ACC112 (cell line): ENCODE measurements around the gene TRIM24.

ENCODE experiments used
- H2AFZ ChIP-seq: fragments of 200-600 bp; sonication (generic); one replicate; pipeline ENCODE4 v1.6.0; 2017; ENCODE audit warnings: antibody characterized with exemption, low read length; ENCODE audit not compliant: unreplicated experiment
- H3K27ac ChIP-seq: fragments of 200-600 bp; sonication (generic); 2 replicates; pipeline ENCODE4 v1.5.1; 2014; ENCODE audit warnings: low read depth, mild to moderate bottlenecking, antibody characterized with exemption, low read length, moderate library complexity
- H3K27me3 ChIP-seq: fragments of 200-600 bp; sonication (generic); 2 replicates; pipeline ENCODE4 v1.6.1; 2014; ENCODE audit warnings: mild to moderate bottlenecking, antibody characterized with exemption, low read length, moderate library complexity, mixed read lengths; ENCODE audit not compliant: insufficient read depth
- H3K36me3 ChIP-seq: fragments of 200-600 bp; sonication (generic); 2 replicates; pipeline ENCODE4 v1.6.1; 2016; ENCODE audit warnings: mild to moderate bottlenecking, antibody characterized with exemption, low read length, moderate library complexity, mixed read lengths; ENCODE audit not compliant: insufficient read depth
- H3K4me1 ChIP-seq: fragments of 200-600 bp; sonication (generic); one replicate; pipeline ENCODE4 v1.6.1; 2016; ENCODE audit warnings: low read length, mixed read lengths; ENCODE audit not compliant: insufficient read depth, unreplicated experiment, control insufficient read depth
- H3K4me3 ChIP-seq: fragments of 200-600 bp; sonication (generic); 2 replicates; pipeline ENCODE4 v1.5.1; 2014; ENCODE audit warnings: mild to moderate bottlenecking, low read depth, low read length
- H3K79me2 ChIP-seq: fragments of 200-600 bp; sonication (generic); one replicate; pipeline ENCODE4 v1.6.0; 2016; ENCODE audit warnings: low read length; ENCODE audit not compliant: control insufficient read depth, unreplicated experiment, insufficient read depth

TRIM24 gene

DNA sequence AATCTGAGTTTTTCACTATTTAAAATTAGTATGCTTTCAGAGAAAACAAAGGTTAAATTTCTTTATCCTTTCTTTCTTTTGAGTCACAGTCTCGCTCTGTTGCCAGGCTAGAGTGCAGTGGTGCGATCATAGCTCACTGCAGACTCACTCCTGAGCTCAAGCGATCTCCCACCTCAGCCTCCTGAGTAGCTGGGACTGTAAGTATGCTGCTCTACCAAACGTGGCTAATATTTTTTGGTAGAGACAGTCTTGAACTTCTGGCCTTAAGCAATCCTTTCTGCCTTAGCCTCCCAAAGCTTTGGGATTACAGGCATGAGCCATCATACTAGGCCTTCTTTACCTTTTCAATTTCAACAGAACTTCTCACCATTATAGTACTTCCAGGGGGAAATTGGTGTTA is 113.7 kb downstream of the TRIM24 start:
- H3K36me3 ChIP-seq = peaks cover 4% of the 10 kb centered on the region; the same call in 1 of the 2 replicates
- no peak overlapping the region for H3K4me3 ChIP-seq
- no peak overlapping the region for H3K27ac ChIP-seq
- H3K79me2 ChIP-seq = no peaks in the 10 kb centered on the region
- H3K27me3 ChIP-seq = no peaks in the 10 kb centered on the region
- H2AFZ ChIP-seq = no peak overlapping the region
- no peaks in the 10 kb centered on the region for H3K4me1 ChIP-seq

DNA sequence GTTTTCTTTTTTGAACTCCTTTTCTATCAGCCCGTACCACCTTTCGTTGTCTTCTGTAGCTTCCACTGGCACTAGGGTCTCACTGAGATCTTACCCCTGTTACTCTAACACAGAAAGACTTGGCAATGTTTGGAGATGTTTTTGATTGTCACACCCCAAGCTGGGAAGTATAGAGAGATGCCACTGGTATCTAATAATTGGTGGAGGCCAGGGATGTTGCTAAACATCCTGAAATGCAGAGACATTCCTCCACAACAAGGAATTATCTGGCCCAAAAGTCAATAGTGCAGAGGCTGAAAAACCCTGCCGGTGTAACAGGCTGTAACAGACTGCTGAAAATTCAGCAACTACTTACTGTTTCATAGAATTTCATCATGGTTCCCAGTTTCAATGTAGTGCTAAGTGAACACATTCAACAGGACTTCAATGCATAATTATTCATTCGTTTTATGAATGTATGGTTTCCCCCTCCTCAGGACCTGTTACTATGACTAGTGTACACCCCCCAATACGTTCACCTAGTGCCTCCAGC is 115.9 kb downstream of the TRIM24 start:
- H3K27ac ChIP-seq = no peak overlapping the region
- H2AFZ ChIP-seq = no peak overlapping the region
- H3K36me3 ChIP-seq = no peaks in the 10 kb centered on the region
- no peak overlapping the region for H3K4me3 ChIP-seq
- no peaks in the 10 kb centered on the region for H3K27me3 ChIP-seq
- H3K79me2 ChIP-seq = no peaks in the 10 kb centered on the region
- no peaks in the 10 kb centered on the region for H3K4me1 ChIP-seq

DNA sequence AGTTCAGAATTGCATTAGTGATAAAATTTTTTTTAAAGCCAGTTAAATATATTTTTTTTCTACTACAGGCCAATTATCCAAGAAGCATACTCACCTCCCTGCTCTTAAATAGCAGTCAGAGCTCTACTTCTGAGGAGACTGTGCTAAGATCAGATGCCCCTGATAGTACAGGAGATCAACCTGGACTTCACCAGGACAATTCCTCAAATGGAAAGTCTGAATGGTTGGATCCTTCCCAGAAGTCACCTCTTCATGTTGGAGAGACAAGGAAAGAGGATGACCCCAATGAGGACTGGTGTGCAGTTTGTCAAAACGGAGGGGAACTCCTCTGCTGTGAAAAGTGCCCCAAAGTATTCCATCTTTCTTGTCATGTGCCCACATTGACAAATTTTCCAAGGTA is 119.1 kb downstream of the TRIM24 start:
- no peak overlapping the region for H2AFZ ChIP-seq
- H3K27me3 ChIP-seq = no peaks in the 10 kb centered on the region
- no peaks in the 10 kb centered on the region; the same call in 1 of the 2 replicates for H3K36me3 ChIP-seq
- no peak overlapping the region for H3K27ac ChIP-seq
- H3K4me3 ChIP-seq = no peak overlapping the region
- H3K4me1 ChIP-seq = no peaks in the 10 kb centered on the region
- no peaks in the 10 kb centered on the region for H3K79me2 ChIP-seq

DNA sequence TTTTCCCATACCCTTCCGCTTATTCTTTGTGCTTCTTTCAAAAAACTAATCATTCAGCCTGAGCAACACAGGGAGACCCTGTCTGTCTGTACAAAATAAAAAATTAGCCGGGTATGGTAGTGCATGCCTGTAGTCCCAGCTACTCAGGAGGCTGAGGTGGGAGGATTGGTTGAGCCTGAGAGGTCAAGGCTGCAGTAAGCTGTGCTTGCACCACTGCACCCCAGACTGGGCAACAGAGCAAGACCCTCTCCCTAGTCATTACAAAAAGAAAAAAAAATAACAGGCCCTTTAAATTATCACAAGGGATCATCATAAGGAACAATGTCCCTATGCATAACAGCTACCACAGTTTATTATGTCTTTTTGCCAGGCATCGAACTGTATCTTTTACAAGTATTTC is 119.6 kb downstream of the TRIM24 start:
- Histone ChIP-seq H3K27me3 (no peaks in the 10 kb centered on the region), H2AFZ (no peak overlapping the region), H3K36me3 (no peaks in the 10 kb centered on the region; the same call in 1 of the 2 replicates), H3K4me1 (no peaks in the 10 kb centered on the region), H3K27ac (no peak overlapping the region), H3K79me2 (no peaks in the 10 kb centered on the region), H3K4me3 (no peak overlapping the region)

DNA sequence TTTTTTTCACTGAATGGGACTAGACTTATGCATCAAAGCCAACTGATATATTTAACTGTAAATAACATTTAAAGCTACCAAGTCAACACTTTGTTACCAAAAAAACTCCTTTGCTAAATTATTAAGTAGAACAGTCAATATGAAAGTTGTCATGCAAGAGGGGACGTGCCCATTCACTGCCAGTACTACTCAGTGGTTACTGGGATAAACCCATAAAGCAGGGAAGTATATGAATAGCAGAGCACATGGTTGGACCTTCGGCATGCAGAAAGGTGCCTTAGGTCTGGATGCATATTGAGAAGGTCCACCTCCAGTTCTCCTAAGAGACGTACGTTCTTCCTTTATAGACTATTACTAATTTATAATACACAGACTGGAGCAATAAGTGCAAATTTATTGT is 121.0 kb downstream of the TRIM24 start:
- H3K4me3 ChIP-seq = no peak overlapping the region
- no peaks in the 10 kb centered on the region for H3K4me1 ChIP-seq
- no peaks in the 10 kb centered on the region for H3K79me2 ChIP-seq
- no peak overlapping the region for H3K27ac ChIP-seq
- H3K27me3 ChIP-seq = no peaks in the 10 kb centered on the region
- no peaks in the 10 kb centered on the region; the same call in 1 of the 2 replicates for H3K36me3 ChIP-seq
- H2AFZ ChIP-seq = no peak overlapping the region

DNA sequence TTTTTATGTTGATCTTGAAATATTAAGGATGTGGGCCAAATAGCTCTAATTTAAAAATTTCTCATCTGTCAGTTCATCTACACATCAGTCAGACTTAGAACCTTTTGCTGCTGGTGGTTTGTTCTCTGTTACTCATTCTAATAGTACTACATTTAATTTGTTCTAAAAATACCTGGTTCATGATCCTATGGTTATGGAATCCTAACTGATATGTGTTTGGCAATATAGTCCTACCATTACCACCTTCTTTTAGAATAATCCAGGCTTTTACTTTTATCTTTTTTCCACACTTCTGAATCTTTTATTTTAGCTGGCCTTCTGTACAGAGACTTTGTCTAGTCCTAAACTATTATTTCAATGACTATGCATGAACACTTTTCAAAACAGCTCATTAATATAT is 124.2 kb downstream of the TRIM24 start:
- Histone ChIP-seq H3K4me3 (no peak overlapping the region), H3K27ac (no peak overlapping the region), H3K36me3 (peaks cover 5% of the 10 kb centered on the region), H3K4me1 (no peaks in the 10 kb centered on the region), H2AFZ (no peak overlapping the region), H3K79me2 (no peaks in the 10 kb centered on the region), H3K27me3 (no peaks in the 10 kb centered on the region)

DNA sequence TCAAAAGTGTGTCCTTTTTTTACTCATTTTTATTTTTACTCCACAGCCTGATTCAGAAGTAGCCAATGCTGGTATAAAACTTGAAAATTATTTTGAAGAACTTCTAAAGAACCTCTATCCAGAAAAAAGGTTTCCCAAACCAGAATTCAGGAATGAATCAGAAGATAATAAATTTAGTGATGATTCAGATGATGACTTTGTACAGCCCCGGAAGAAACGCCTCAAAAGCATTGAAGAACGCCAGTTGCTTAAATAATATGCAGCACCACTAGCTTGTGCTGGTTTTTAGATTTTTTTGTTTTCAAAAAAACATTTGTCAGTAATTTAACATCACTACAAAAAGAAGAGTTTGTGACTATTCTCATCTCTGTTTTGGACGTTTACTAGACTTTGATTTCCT is 124.6 kb downstream of the TRIM24 start:
- no peak overlapping the region for H3K4me3 ChIP-seq
- peaks cover 5% of the 10 kb centered on the region for H3K36me3 ChIP-seq
- no peaks in the 10 kb centered on the region for H3K79me2 ChIP-seq
- no peaks in the 10 kb centered on the region for H3K27me3 ChIP-seq
- H3K27ac ChIP-seq = no peak overlapping the region
- H3K4me1 ChIP-seq = no peaks in the 10 kb centered on the region
- no peak overlapping the region for H2AFZ ChIP-seq

DNA sequence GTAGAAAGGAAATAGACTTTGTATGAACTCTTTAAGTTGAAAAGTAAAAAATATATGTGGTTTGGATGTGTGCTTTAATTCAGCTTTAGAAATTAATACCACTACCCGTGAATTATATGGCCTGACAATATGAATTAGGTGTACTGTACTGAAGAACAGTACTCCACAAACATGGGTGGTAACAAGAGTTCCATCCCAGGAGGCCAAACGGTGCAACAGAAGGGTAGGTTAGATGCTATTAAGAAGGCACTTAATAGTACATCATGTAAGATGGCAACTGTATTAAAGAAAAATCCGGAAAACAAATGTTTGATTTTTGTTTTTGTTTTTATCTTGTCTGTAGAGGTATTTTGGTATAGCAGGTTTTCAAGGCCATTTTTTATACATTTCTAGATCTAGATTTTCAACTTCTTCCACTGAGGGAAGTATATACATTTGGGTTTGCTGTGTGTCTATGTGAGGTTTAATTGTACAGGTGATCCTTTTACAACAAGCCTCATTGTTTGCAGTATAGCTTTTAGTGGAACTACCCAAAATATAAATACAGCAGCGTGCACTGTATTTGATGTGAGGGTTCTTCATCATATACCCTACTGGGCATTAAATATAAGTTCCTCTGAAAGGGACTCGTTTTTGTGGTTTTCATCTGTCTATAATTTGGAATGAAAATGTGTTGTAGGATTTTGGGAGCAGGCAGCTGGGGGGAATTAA is 125.4 kb downstream of the TRIM24 start:
- Histone ChIP-seq H3K4me1 (no peaks in the 10 kb centered on the region), H3K36me3 (peaks cover 5% of the 10 kb centered on the region), H3K27ac (no peak overlapping the region)

DNA sequence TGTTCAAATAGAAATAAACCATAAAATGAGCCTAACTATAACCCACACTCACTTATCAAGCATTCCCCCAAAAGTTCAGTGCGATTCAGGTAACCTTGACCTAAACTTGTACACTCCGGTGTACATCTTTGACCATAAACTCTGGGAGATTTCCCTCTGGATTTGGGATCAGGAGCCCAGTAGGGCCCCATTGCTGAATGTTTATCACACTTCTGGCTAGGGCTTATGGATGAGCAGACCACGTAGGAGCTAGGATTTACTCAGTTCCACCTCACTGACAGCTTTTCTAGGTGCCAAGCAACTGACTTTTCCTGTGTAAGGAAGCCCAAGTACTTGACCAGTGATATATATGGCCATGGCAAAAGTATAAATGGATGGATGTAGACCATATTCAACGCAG is 127.4 kb downstream of the TRIM24 start:
- peaks cover 5% of the 10 kb centered on the region; the same call in 1 of the 2 replicates for H3K36me3 ChIP-seq
- H3K27me3 ChIP-seq = no peaks in the 10 kb centered on the region
- no peak overlapping the region for H2AFZ ChIP-seq
- H3K27ac ChIP-seq = no peak overlapping the region
- no peak overlapping the region for H3K4me3 ChIP-seq
- H3K79me2 ChIP-seq = no peaks in the 10 kb centered on the region
- no peaks in the 10 kb centered on the region for H3K4me1 ChIP-seq

More for the DNA sequence above, 125.4 kb downstream of the TRIM24 start:
- H3K4me3 ChIP-seq = no peak overlapping the region
- no peaks in the 10 kb centered on the region for H3K27me3 ChIP-seq
- no peak overlapping the region for H2AFZ ChIP-seq
- no peaks in the 10 kb centered on the region for H3K79me2 ChIP-seq

DNA sequence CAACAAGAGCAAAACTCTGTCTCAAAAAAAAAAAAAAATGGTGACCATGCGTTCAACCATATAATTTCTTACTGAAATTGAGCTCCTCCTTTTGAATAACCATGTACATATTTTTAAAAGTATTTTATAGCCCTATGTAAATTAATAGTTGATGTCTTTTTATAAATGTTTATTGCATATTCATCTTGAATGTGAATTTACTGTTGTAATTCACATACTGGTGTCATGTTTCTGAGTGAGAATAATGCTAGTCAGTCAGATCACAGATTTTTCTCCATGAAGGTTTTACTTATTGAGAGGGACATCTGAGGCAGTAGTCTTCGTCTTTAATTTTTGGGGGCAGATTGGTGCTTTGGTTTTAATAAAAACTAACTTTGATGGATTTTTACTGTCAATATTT is 128.9 kb downstream of the TRIM24 start:
- H3K27ac ChIP-seq = no peak overlapping the region
- no peaks in the 10 kb centered on the region for H3K79me2 ChIP-seq
- no peaks in the 10 kb centered on the region for H3K27me3 ChIP-seq
- H3K4me1 ChIP-seq = no peaks in the 10 kb centered on the region
- no peak overlapping the region for H2AFZ ChIP-seq
- no peak overlapping the region for H3K4me3 ChIP-seq
- H3K36me3 ChIP-seq = peaks cover 5% of the 10 kb centered on the region; the same call in 1 of the 2 replicates

DNA sequence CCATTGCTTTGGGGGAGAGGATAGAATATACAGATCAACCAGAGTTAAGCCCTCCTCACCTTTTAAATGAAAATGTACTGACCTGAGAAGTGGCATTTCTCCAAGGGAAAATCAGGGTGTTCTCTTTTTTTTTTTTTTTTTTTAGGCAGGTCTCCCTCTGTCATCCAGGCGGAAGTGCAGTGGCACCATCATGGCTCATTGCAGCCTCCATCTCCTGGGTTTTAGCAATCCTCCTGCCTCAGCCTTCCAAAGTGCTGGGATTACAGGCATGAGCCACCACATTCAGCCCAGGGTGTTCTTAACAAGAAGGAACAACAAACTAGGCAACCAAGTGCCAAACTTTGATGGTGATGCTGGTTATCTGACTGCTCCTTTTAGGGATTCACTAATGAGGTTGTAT is 130.1 kb downstream of the TRIM24 start:
- no peaks in the 10 kb centered on the region for H3K27me3 ChIP-seq
- no peak overlapping the region for H3K4me3 ChIP-seq
- no peak overlapping the region for H2AFZ ChIP-seq
- peaks cover 5% of the 10 kb centered on the region; the same call in 1 of the 2 replicates for H3K36me3 ChIP-seq
- H3K27ac ChIP-seq = no peak overlapping the region
- H3K79me2 ChIP-seq = no peaks in the 10 kb centered on the region
- no peaks in the 10 kb centered on the region for H3K4me1 ChIP-seq
